Posterior cingulate gyrus (tissue), 11 donors: ENCODE measurements around the gene TYW3.

Experiments used
- DNase-seq, 10 donors: peaks; one replicate each; pipeline versions ENCODE4 v3.0.0 to v3.0.0-alpha.2; 2020 to 2021; ENCODE audit warnings: mixed read lengths in 3 of 10
- intact Hi-C: fragments of 100-400 bp; cut with DNase I; formaldehyde crosslinking; loops from one replicate; pipeline ENCODE4 v1.15.1; 2023

The TYW3 gene, protein sequence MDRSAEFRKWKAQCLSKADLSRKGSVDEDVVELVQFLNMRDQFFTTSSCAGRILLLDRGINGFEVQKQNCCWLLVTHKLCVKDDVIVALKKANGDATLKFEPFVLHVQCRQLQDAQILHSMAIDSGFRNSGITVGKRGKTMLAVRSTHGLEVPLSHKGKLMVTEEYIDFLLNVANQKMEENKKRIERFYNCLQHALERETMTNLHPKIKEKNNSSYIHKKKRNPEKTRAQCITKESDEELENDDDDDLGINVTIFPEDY

DNA sequence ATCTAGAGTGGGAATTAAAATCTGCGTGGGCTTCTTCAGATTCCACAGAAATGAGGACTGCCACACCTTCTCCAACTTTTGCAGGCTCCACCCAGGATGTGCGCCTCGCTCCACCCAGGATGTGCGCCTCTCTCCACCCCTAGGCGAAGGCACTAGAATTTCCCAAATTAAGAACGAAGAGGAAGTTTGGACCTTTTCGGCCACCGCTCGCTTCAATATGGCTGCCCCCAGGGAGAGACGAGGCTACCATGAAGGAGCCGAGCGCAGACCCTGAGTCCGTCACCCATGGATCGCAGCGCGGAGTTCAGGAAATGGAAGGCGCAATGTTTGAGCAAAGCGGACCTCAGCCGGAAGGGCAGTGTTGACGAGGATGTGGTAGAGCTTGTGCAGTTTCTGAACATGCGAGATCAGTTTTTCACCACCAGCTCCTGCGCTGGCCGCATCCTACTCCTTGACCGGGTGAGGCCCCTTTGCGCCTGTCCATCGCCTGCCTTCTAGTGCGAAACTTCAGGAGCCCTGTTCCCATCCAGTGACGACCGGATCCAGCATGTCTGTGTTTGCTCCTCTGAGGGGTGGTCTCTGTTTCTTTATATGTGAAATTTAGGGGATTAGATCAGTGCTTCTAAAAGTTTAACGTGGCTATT, at the start of gene TYW3, which contains the start of gene CRYZ:
Gene TYW3, plus strand, starts transcription at position 193 of the 644 bp plus-strand sequence. Its CDS starts 93 bp downstream, at position 286.
Gene CRYZ, minus strand, starts transcription at position 91 of the 644 bp plus-strand sequence. CDS start 8,229 bp downstream, outside the sequence.
- DNase-seq, result peak; percentile 86 to 98 (median 92)
- intact Hi-C loops, result no loop called here

DNA sequence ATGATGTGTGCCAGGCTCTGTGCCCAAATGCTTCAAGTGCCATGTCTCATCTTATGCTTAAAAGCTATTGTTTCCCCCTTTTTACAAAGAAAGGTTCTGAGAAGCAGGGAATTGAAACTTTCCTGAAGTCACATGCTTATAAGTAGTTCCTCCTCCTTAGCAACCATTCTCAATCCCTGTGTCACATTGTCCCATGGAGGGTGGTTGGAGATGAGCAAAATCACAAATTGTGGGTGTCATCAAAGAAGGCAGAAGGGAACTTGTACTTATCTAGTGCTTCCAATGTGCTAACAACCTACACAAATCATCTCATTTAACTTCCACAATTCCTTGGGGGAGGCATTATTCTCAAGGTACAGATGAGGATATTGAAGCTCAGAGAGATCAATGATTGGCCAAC, 49.3 kb upstream of the TYW3 start:
- intact Hi-C loops, result no loop called here
- DNase-seq, result no peak

DNA sequence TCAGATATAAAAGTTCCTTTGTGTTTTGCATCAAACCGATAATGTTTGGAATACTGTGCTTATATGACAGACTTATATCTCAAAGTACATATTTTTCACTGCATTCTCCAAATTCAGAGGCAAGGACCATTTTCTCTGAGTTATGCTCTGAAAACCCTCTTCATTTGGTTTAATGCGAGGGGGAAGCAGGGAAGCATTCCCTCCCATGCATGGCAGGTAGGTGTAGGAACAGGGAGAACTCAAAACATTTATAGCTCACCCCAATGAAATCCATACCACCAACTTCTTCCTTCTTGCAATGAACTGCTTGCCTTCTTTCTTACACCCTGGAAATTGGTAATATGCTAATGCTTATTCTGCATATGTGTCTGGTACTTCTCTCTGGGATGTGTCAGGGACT, 48.7 kb upstream of the TYW3 start:
- intact Hi-C loops, result no loop called here
- no peak for DNase-seq

DNA sequence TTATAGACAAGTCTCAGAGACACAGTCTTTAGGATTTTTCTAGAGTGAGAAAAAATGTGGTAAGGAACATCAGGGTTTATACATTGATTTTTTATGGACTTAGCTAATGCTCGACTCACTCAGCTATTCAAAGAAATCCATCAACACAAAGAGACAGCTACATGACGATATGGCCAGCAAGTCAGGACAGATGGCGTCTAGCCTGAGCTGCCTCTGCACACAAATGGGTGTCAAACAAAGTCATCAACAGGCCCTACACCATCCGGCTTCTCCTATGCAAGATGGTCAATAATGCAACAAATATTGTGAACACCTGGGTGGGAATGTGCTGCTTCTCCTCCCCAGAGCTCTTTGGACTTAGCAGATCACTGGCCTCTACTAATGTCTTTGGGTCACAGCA, 46.0 kb upstream of the TYW3 start:
- no peak for DNase-seq
- intact Hi-C loops, result no loop called here

DNA sequence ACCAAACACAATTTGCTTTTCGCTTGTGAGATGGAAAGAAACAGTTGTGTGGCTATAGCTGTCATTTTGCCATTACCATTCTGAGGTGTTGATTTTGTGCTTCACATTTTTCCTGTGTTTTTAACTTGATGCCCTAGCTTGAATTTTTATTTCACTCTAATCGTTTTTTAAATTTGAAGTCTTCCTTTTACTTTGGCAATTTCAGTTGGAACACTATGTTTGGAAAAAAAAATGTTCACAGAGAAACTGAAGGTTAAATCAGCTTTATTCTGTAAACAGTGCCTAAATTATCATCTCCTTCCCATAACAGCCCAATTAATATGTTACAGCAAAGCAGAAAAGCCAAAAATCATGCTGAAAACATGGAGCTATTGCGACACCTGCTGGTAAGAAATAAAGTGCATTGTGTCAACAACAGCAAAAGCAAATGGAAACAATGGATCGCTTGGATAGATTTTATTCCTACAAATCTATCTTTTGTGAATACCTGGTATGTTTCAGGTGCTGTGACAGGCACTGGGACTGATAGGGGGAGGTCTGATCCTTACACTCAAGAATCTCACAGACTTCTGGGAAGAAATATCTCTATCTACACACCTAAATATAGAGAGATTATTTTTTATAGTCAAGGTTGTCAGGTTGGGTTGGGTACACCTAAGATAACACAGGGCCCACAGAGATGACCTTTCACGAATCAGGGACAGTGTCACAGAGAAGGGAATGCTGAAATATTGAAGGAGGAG, 43.2 kb upstream of the TYW3 start:
- intact Hi-C loops, result no loop called here
- DNase-seq, result peak in 3 of 10 donors; percentile 18 to 54 (median 47)

DNA sequence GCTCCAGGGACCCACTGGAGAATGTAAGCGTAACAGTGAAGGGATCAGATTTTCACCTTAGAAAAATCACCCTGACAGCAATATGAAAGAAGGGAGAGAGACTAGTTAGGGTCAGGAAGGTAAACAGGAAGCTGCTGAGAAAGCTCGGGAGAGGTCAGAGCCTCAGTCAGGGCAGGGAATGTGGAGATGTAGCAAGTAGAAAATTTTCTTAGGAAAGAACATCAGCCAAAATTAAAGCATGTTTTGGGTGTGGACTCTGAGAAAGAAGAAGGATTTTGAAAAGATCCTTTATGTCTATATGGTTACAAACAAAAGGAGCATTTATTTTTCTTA, 42.6 kb upstream of the TYW3 start:
- DNase-seq, result no peak
- intact Hi-C loops, result no loop called here

DNA sequence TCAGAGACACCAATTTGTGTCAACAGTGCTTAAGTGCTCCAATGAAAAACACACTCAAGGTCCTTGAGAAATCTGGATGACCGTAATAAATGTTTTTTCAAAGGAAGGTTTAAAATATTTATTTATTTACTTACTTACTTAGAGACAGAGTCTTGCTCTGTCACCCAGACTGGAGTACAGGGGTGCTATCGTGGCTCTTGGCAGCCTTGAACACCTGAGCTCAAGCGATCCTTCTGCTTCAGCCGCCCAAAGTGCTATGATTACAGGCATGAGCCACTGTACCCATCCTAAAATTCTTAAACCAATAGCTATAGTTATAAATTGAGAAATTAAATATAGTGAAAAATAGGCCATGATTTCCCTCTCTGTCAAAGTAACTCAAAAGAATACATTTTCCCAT, 42.0 kb upstream of the TYW3 start:
- intact Hi-C loops, result no loop called here
- peak in 1 of 10 donors; percentile 66 for DNase-seq

DNA sequence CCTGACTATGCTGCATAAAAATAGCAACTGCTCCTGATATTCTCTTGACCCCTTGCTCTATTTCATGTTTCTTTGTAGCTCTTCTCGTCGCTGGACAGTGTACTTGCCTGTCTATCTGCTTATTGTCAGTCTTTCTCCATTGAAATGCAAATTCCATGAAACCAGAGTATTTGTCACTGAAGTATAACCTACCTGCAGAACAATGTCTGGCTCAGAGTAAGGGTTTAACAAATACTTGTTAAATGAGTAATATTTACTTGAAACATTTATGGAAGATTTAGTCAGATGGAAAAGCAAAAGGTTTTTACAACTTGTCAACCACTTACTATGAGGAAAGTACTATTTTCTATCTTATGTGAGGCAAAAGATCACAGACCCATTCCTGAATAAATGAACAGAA, 39.5 kb upstream of the TYW3 start:
- intact Hi-C loops, result no loop called here
- no peak for DNase-seq

DNA sequence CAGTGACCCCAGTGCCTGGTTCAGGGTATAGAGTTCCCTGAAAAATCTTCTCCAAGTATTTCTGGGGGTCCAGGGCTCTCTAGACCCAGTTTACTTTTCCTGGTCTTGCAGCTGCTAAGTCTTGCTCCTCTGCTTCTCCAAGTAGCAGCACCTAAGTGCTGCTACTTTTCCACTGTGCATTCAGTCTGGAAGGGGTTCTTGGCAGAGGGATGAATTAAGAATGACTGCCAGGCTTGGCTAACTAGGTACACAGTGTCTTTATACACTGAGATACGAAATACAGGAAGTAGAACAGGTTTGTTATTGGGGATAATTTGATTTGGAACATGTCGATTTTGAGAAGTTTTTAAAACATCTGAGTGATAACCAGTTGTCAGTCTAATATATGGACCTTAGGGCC, 35.1 kb upstream of the TYW3 start:
- DNase-seq, result no peak
- intact Hi-C loops, result no loop called here

DNA sequence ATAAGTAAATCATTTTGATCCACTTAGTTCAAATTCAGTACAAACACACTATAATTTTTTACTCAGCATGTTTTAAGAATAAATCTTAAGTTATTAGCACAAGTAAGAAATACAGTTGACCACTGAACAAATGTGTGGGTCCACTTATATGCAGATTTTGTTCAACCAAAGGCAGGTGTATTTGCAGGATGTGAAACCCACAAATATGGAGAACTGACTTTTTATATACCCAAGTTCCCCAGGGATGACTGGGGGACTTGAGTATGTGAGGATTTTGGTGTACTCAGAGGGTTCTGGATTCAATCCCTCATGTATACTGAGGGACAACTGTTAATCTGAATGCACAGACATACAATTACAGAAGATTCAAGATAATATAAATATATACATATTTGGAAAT, 33.6 kb upstream of the TYW3 start:
- intact Hi-C loops, result no loop called here
- DNase-seq, result no peak

DNA sequence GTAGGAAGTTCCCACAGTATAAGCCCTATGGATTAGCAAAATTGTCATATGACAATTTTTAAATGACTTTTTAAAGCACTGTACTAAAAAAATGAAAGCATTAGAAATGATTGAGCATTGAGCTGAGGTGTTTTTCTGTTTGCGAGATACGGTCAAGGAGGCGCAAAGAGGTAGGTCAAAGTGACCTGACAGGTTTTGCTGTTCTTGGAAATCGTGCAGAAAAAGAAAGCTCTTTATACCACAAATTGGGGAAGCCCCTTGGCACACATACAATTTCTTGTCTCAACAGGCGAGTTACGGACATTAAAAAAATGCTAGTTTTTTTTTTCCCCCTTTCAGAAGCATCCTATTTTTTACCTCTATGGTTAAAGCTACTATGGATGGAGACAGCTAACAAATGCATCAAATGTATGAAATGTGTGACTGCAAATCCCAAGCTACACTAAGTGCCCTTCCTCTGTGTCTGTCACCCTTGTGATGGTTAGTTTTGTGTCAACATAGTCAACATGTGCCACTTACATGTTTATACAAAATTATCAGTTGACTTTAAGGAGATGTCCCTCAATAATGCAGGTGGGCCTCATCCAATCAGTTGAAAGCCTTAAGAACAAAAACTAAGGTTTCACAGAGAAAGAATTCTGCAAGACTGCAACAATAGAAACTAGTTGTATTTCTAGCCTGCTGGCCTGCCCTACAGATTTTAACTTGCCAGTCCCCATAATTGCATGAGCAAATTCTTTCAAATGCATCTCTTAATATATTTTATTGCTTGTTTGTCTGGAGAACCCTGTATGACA, 29.4 kb upstream of the TYW3 start:
- DNase-seq, result no peak
- intact Hi-C loops, result no loop called here

DNA sequence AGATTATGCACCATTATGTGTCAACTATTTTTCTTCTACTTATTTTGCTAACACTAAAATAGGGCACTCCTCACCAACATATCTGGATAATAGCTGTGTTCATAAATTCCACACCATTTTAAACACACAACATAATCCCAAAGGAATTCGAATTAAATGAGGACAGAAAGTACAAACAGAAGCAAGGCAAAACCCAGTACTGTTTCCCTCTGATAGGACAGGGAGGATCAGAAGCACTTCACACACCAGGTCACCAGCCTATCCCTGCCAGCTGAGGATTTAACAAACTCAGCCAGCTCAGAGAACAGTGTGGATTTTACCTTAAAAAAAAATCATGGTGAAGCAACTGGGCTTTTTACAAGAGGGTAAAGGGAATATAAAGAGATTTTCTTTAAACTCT, 20.1 kb upstream of the TYW3 start:
- intact Hi-C loops, result no loop called here
- no peak for DNase-seq

DNA sequence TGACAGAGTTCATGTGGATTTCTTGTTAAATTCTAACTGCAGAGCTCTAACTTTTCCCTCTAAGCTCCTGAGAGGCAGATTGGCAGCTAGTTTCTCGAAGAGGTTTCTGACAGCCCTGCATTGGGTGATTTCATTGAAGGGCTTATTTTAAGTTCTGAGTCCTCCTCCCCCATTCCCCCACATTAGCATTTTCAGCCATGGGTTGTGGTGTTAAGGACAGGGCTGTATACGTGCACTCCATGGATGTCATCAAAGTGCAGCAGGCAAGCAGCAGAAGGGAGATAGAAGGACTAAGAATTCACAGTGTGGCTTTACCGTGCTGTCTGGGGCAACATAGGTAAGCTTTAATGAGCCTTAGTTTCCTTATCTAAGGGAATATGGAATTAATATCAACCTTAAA, 19.1 kb upstream of the TYW3 start:
- intact Hi-C loops, result no loop called here
- no peak for DNase-seq

DNA sequence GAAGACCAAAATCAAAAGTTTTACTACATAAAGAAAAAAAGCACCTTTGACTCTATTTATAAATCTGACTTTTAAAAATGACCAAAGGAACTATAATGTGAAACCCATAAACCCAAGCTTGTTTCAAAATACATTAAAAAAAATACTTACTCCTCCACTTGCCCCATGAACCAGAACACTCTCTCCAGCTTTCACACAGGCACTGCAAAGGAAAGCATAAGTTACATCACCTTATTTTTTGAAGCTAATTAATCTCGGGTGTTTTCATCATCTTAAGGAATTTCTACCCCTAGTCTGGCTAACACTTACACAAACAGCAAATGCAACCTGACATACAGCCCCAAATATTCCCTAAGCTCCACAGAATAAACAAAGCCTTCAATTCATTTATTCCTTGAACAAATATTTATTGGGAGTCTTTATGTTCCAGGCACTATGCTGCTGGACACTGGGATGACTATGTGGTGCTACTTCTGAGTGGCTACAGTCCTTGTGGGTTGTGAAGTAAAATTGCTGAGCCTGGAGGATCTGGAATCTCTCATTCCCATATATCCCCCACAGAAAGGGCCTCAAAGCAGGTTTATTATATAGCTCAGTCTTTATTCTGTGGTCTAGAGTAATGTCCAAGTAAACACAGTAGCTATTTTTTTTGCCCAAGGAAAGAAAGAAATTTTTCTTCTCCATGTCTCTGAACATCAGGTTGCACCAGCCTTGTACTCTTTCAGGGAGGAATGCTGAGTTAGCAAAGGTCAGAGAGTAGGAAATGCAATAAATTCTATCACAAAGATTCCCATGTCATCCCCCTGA, 18.3 kb upstream of the TYW3 start:
- DNase-seq, result no peak
- intact Hi-C loops, result no loop called here

DNA sequence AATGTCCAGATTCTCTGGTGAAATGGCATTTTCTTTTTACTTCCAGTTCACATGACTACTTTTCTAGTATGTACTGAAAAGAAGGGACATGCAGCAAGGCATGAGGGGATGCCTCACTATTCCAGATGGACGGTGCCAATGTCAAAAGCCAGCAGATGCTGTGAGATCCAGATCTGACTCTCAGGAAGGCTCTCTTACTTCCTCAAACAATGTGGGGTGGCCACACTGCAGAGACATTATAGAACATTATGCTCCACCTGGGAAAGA, 17.8 kb upstream of the TYW3 start:
- intact Hi-C loops, result no loop called here
- DNase-seq, result no peak

DNA sequence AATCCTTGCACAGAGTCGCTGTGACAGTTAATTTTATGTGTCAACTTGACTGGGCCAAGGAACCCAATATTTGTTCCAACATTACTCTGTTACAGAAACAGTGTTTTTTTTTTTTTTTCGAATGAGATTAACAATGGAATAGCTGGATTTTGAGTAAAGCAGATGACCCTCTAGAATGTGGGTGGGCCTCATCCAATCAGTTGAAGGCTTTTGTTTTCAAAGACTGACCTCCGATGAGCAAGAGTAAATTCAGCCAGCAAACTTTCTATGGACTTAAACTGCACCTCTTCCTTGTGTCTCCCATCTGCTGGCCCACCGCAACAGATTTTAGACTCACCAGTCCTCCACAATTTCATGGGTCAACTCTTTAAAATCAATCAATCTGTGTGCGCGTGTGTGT, 17.1 kb upstream of the TYW3 start:
- intact Hi-C loops, result no loop called here
- DNase-seq, result no peak

DNA sequence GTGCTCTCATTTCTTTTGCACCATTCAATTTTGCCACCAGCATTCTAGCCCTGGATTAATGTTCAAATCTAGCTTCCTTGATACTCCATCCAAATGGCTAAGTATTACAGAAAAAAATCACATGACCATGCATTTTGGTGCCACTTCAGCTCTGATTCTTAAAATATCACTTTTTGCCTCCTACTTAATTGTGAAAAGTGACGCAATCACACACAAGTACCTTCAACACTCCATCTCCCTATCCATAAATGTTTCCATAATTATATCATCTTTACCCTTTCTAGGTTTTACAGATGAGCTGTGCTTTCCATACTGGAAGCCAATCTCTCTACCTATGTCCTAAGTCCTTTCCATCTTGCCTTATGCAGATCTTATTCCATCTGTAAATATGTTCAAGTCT, 16.1 kb upstream of the TYW3 start:
- no peak for DNase-seq
- intact Hi-C loops, result no loop called here

DNA sequence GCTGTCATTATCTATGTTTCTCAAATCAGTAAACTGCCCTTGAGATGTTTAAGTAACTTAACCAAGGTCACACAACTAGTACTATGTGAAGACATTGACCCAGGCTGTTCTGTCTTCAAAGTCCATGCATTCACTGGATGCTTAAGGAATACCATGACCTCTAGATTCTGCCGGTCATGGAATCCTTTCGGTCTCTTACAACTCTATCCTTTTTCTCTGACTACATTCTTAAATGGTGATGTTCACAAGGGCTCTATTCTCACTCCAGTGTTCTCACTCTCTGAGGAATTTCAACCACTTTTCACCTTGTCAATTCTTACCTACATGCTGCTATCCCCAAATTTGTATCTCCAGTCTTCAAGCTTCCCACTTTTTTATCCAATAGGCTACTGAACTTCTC, 15.3 kb upstream of the TYW3 start:
- intact Hi-C loops, result no loop called here
- DNase-seq, result no peak

DNA sequence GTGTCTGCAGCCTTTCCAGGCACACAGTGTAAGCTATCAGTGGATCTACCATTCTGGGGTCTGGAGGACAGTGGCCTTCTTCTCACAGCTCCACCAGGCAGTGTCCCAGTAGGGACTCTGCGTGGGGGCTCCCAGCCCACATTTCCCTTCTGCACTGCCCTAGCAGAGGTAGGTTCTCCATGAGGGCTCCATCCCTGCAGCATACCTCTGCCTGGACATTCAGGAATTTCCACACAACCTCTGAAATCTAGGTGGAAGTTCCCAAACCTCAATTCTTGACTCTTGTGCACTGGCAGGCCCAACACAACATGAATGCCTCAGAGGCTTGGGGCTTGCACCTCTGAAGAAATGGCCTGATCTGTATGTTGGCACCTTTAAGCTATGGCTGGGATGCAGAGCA, 6.9 kb upstream of the TYW3 start:
- intact Hi-C loops, result no loop called here
- no peak for DNase-seq

DNA sequence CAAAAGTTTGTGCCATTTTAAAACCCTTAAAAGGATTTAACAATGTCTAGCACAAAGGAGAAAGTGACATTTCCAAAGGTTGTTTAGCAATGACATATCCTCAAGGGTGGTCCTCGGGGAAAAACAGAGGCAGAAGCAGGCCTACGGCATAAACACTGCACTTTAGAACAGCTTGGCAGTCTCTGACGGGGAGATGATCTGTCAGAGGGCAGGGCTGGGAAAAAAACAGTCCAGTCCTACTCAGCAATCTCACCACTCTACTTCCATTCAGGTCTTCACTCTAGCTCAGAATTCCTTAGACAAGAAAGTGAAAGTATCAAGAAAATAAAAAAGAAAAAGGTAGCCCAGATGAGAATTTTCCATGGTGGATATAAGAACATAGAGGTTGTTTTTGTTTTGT, 4.2 kb upstream of the TYW3 start:
- intact Hi-C loops, result no loop called here
- no peak for DNase-seq
